Anterior cingulate cortex (tissue), 58 donors: ENCODE results near the gene HBG1.
"Not testable (repeated sequence)": the region's sequence is repeated elsewhere in the genome, so short reads cannot be mapped to it uniquely, and the experiment has no call there.

ENCODE experiments used
- DNase-seq, 58 donors: peaks; one replicate each; lab custom pipeline; 2025; lab: John Stamatoyannopoulos, UW

Gene HBG1

GRCh38 chr11:5249807-5250396 lies at the start of gene HBG1:
Gene HBG1, minus strand, starts transcription at chr11:5249857. Its CDS starts 53 bp downstream, at chr11:5249804.
- DNase-seq = not testable (repeated sequence)

- DNase-seq = no peak
These were observed 48.8 kb upstream of the HBG1 start for GRCh38 chr11:5298451-5298850.

GRCh38 chr11:5297721-5298323 lies 48.2 kb upstream of the HBG1 start:
- DNase-seq = no peak

- DNase-seq = not testable (repeated sequence)
These were observed 44.8 kb upstream of the HBG1 start for GRCh38 chr11:5294342-5294995.

- no peak for DNase-seq
These were observed 43.4 kb upstream of the HBG1 start for GRCh38 chr11:5293028-5293427.

- DNase-seq = no peak
These were observed 41.7 kb upstream of the HBG1 start for GRCh38 chr11:5291207-5291838.

GRCh38 chr11:5290106-5290505 lies 40.4 kb upstream of the HBG1 start:
- DNase-seq = no peak

GRCh38 chr11:5289696-5290095 lies 40.0 kb upstream of the HBG1 start:
- DNase-seq = no peak

- DNase-seq = no peak
These were observed 39.4 kb upstream of the HBG1 start for GRCh38 chr11:5288906-5289550.

GRCh38 chr11:5288108-5288905 lies 38.6 kb upstream of the HBG1 start:
- DNase-seq = no peak

- DNase-seq = no peak
These were observed 37.2 kb upstream of the HBG1 start for GRCh38 chr11:5286901-5287300.

- no peak for DNase-seq
These were observed 36.7 kb upstream of the HBG1 start for GRCh38 chr11:5286351-5286750.

- no peak for DNase-seq
These were observed 36.2 kb upstream of the HBG1 start for GRCh38 chr11:5285703-5286340.

- DNase-seq = no peak
These were observed 35.0 kb upstream of the HBG1 start for GRCh38 chr11:5284637-5285036.

GRCh38 chr11:5283882-5284281 lies 34.2 kb upstream of the HBG1 start:
- no peak for DNase-seq

GRCh38 chr11:5283086-5283485 lies 33.4 kb upstream of the HBG1 start:
- DNase-seq = no peak

- DNase-seq = no peak
These were observed 33.0 kb upstream of the HBG1 start for GRCh38 chr11:5282628-5283027.

- DNase-seq = no peak
These were observed 31.9 kb upstream of the HBG1 start for GRCh38 chr11:5281596-5281995.

- peak in 6 of 58 donors; percentile 1 to 53 (median 7) for DNase-seq
These were observed 31.0 kb upstream of the HBG1 start for GRCh38 chr11:5280582-5281102.
